Measurements from ENCODE around the gene POLR3A. TPM values are rescaled to one million over a fixed set of nuclear protein-coding genes. Genes with fewer than 3 reads are reported as not detected.

The POLR3A gene
- total RNA-seq, 2 experiments from 2014 or later = 16.2 to 17.5 TPM

DNA sequence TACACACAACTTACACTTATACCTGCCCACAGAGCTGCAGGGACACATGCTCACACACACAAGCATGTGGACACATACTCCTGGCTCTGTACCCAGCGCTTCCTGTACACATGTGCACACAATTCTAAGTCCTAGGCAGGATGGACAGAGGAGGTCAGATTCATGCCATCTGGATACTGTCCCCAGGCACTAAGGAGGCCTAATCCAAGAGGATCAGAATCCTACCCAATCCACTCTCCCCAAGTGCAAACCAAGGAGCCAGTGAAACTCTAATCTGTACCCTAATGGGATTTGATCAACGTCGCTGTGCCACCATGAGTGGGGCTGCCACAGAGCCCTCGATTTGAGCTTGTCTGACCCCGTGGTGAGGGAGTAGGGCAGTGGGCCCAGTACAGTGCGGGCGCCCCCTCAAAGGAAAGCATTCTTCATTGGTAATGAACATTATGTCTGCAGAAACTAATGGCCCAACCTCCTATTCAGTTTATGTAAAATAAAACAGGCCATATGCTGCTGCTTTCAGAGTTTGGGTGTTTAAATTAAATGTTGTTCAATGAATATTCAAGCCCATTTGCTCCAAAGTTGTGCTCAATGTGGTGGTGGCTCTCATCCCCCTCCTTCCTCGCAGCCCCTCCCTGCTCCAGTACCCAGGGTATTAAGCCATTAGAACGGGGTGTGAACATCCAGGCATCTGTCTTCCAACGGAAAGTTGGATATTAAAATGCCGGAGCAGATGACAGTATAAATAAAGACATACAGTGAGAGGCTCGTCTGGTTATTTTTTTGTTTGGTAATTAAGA lies 30.8 kb upstream of the POLR3A start:
- Mint-ChIP-seq H3K27ac (no peak overlapping the region), H3K4me1 (ENCODE audit: low read depth) (peaks cover 25% of the 10 kb centered on the region), H3K27me3 (no peaks in the 10 kb centered on the region), H3K9me3 (no peaks in the 10 kb centered on the region), H3K4me3 (no peak overlapping the region), H3K36me3 (ENCODE audit: low read depth) (peaks cover 6% of the 10 kb centered on the region)
- POLR2A ChIA-PET = no interaction called here
- TF ChIP-seq CTCF (IDR thresholded peaks at IDR 0.05) = no peak
- intact Hi-C loops (cut with micrococcal nuclease) = no loop called here
- no peak for ATAC-seq
- CTCF ChIA-PET = interaction anchor here (7.8 kb wide), 1 partner anchor 13 kb away, joined by 34 read pairs; no protein-coding TSS in a partner anchor
- DNase-seq = no peak

DNA sequence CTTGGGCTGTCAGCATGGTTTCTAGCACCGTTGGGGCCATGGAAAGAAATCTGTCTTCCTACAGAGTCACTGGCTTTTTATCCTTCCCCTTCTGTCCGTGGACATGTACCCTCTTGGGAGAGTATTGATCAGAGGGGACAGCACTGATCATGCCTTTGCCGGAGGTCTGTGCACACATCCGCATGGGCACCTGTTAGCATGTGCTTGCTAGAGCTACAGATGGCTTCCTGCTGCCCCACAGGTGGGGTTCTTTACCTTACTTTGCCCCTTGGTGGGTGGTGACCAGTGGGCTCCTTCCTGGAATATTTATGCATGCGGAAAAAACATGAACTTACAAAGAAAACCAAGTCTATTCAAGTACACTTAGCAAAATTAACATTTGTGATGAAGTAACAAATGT lies 29.2 kb upstream of the POLR3A start:
- POLR2A ChIA-PET = interaction anchor here (1.0 kb wide), 1 partner anchor 8 kb away, joined by 3 read pairs; no protein-coding TSS in a partner anchor
- no peak for DNase-seq
- TF ChIP-seq CTCF (IDR thresholded peaks at IDR 0.05) = no peak

GRCh38 chr10:78053211-78053868 lies 24.0 kb upstream of the POLR3A start:
- intact Hi-C loops (cut with micrococcal nuclease) = no loop called here
- no peaks in the 10 kb centered on the region for H3K27me3 Mint-ChIP-seq
- TF ChIP-seq CTCF (IDR thresholded peaks at IDR 0.05) = no peak
- H3K36me3 Mint-ChIP-seq (ENCODE audit: low read depth) = peaks cover 10% of the 10 kb centered on the region
- no peak for DNase-seq
- H3K9me3 Mint-ChIP-seq = no peaks in the 10 kb centered on the region
- no peak for ATAC-seq
- H3K4me1 Mint-ChIP-seq (ENCODE audit: low read depth) = peaks cover 3% of the 10 kb centered on the region
- H3K4me3 Mint-ChIP-seq = no peak overlapping the region
- no peak overlapping the region for H3K27ac Mint-ChIP-seq
- ChIA-PET CTCF (interaction anchor here (0.6 kb wide), 1 partner anchor 385 kb away, joined by 3 read pairs; no protein-coding TSS in a partner anchor), POLR2A (interaction anchor here (0.9 to 1.6 kb wide), 3 partner anchors 11 to 249 kb away, joined by 3 to 5 read pairs (median 3); no protein-coding TSS in a partner anchor)

More for the DNA sequence above, 29.2 kb upstream of the POLR3A start:
- Mint-ChIP-seq H3K27me3 (no peaks in the 10 kb centered on the region), H3K4me1 (ENCODE audit: low read depth) (peaks cover 22% of the 10 kb centered on the region), H3K9me3 (no peaks in the 10 kb centered on the region), H3K4me3 (no peak overlapping the region), H3K27ac (no peak overlapping the region), H3K36me3 (ENCODE audit: low read depth) (peaks cover 10% of the 10 kb centered on the region)
- intact Hi-C loops (cut with micrococcal nuclease) = no loop called here
- CTCF ChIA-PET = interaction anchor here (7.8 kb wide), 1 partner anchor 12 kb away, joined by 34 read pairs; no protein-coding TSS in a partner anchor
- no peak for ATAC-seq

DNA sequence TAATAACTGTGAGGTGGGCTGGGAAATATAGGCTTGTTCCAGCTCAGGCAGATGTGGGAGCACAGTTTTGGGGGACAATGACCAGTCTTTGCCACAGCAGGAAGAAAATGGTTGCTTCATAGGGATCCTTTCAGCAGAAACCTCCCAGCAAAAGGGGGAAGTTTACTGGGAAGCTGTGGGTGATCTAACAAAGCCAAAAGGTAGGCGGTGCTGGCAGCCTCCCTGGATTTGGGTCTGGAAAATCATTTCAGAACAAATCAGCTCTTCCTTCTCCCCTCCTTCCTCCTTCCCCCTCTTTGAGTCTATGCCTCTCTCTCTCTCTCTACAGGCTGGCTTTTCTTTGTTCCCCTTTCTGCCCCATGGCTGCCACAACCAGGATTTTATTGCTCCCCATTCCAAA lies 20.5 kb upstream of the POLR3A start:
- ChIA-PET POLR2A (interaction anchor here (0.9 to 2.4 kb wide), 2 partner anchors 9 kb away, joined by 3 to 10 read pairs; no protein-coding TSS in a partner anchor), CTCF (interaction anchor here (1.1 kb wide), 1 partner anchor 1146 kb away, joined by 3 read pairs; no protein-coding TSS in a partner anchor)
- ATAC-seq = no peak
- Mint-ChIP-seq H3K27me3 (no peaks in the 10 kb centered on the region), H3K9me3 (no peaks in the 10 kb centered on the region), H3K36me3 (ENCODE audit: low read depth) (peaks cover 2% of the 10 kb centered on the region), H3K4me3 (no peak overlapping the region), H3K4me1 (ENCODE audit: low read depth) (peaks cover 12% of the 10 kb centered on the region), H3K27ac (no peak overlapping the region)
- no peak for TF ChIP-seq CTCF (IDR thresholded peaks at IDR 0.05)
- intact Hi-C loops (cut with micrococcal nuclease) = loop anchor here (5.0 to 10.0 kb wide), 2 partner anchors 607 to 1145 kb away; no protein-coding TSS in a partner anchor
- no peak for DNase-seq
